ENCODE measurements around the gene SNAPC2.

GRCh38 chr19:7874076-7874896 is 45.9 kb upstream of the SNAPC2 start, which contains the start of gene PRR36:
- TF ChIP-seq EZH2 (IDR thresholded peaks at IDR 0.05; ENCODE audit: borderline replicate concordance, low read length), result no peak
- TF ChIP-seq CTCF (IDR thresholded peaks at IDR 0.05; ENCODE audit: low read length), result no peak
